ENCODE results near the gene PMEL.

DNA sequence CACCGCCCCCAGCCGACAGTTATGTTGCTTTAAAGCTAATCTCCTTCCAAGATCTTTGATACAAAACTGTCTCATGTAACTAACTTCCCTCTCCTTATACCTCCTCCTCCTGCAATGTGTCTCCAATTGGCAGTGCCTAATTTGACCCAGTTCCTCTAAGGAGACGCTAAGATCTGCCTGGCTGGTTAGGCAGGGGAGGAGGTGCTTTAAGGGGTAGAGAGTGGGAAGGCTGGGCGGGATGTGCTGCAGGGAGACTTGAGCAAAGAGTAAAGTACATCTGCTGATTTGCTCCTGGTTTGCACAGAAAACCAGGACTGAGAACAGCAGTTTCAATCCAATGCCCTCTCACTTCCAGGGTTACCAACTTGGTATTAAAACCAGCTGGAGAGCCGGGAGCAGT lies 47.6 kb upstream of the PMEL start:
- TF ChIP-seq, protein P1, sequence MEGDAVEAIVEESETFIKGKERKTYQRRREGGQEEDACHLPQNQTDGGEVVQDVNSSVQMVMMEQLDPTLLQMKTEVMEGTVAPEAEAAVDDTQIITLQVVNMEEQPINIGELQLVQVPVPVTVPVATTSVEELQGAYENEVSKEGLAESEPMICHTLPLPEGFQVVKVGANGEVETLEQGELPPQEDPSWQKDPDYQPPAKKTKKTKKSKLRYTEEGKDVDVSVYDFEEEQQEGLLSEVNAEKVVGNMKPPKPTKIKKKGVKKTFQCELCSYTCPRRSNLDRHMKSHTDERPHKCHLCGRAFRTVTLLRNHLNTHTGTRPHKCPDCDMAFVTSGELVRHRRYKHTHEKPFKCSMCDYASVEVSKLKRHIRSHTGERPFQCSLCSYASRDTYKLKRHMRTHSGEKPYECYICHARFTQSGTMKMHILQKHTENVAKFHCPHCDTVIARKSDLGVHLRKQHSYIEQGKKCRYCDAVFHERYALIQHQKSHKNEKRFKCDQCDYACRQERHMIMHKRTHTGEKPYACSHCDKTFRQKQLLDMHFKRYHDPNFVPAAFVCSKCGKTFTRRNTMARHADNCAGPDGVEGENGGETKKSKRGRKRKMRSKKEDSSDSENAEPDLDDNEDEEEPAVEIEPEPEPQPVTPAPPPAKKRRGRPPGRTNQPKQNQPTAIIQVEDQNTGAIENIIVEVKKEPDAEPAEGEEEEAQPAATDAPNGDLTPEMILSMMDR (IDR thresholded peaks at IDR 0.05) = no peak
- TF ChIP-seq POLR2A (IDR thresholded peaks at IDR 0.05) = no peak
- TF ChIP-seq POLR2AphosphoS5 (IDR thresholded peaks at IDR 0.05) = peak; percentile 12
